IMR-90 (cell line): ENCODE measurements around the gene THOC2. TPM values are rescaled to one million over a fixed set of nuclear protein-coding genes. Genes with fewer than 3 reads are reported as not detected.

Source experiments
- ATAC-seq: fragments of 200-7000 bp; cut with Tn5 transposase; 2 replicates; pipeline ENCODE4 v1.9.1; 2020; ENCODE audit warnings: low read depth, mild to moderate bottlenecking, moderate library complexity
- BruUV-seq: library from RNA; stranded (reverse); fragments of 400-500 nt; replicated peaks from 2 replicates; lab custom pipeline; 2021; lab: Mats Ljungman, UMichigan
- CTCF ChIA-PET: fragments of 300-600 bp; formaldehyde crosslinking; extraction: SDS; loops from one replicate; lab custom pipeline; 2021; ENCODE audit warnings: antibody characterized with exemption; lab: Yijun Ruan, JAX
- POLR2A ChIA-PET: fragments of 300-600 bp; sonication (Branson Sonifier 250); formaldehyde crosslinking; loops from one replicate; lab custom pipeline; 2022; ENCODE audit warnings: antibody characterized with exemption; ENCODE audit not compliant: unreplicated experiment; lab: Charles Lee
- DNase-seq: peaks from one replicate; pipeline ENCODE4 v3.0.0; 2013
- H2AFZ ChIP-seq: replicated peaks from 2 replicates; pipeline ENCODE3; 2013; ENCODE audit warnings: low read length, mild to moderate bottlenecking; ENCODE audit not compliant: poor library complexity
- H2AK5ac ChIP-seq: 2 replicates; pipeline ENCODE4 v1.6.1; 2013; ENCODE audit warnings: low read depth, low read length, inconsistent platforms
- H2AK9ac ChIP-seq: replicated peaks from 2 replicates; pipeline ENCODE3; 2013; ENCODE audit warnings: mild to moderate bottlenecking, low read depth, low read length, moderate library complexity; ENCODE audit not compliant: poor library complexity
- H2BK120ac ChIP-seq: 2 replicates; pipeline ENCODE4 v1.6.1; 2013; ENCODE audit warnings: low read depth, low read length, inconsistent platforms
- H2BK15ac ChIP-seq: 3 replicates; pipeline ENCODE4 v1.6.1; 2013; ENCODE audit warnings: low read depth, low read length, inconsistent platforms
- H2BK20ac ChIP-seq: 2 replicates; pipeline ENCODE4 v1.6.1; 2013; ENCODE audit warnings: low read depth, mild to moderate bottlenecking, inconsistent platforms, low read length, moderate library complexity
- H2BK5ac ChIP-seq: 2 replicates; pipeline ENCODE4 v1.6.1; 2013; ENCODE audit warnings: mild to moderate bottlenecking, low read depth, low read length, inconsistent platforms; ENCODE audit not compliant: poor library complexity, severe bottlenecking
- H3K14ac ChIP-seq: replicated peaks from 2 replicates; pipeline ENCODE4 v1.6.1; 2013; ENCODE audit warnings: low read depth, low read length, inconsistent platforms
- H3K18ac ChIP-seq: 2 replicates; pipeline ENCODE4 v1.6.1; 2013; ENCODE audit warnings: low read depth, low read length, control low read depth
- H3K23ac ChIP-seq: 2 replicates; pipeline ENCODE4 v1.6.1; 2013; ENCODE audit warnings: low read depth, low read length, inconsistent platforms
- H3K27ac ChIP-seq: 2 replicates; pipeline ENCODE4 v1.5.1; 2013; ENCODE audit warnings: mild to moderate bottlenecking, control low read depth, low read length; ENCODE audit not compliant: insufficient read depth
- H3K27me3 ChIP-seq: 2 replicates; pipeline ENCODE4 v1.6.1; 2013; ENCODE audit warnings: low read length; ENCODE audit not compliant: control insufficient read depth, insufficient read depth
- H3K36me3 ChIP-seq: 2 replicates; pipeline ENCODE4 v1.6.1; 2013; ENCODE audit warnings: low read length, mixed read lengths; ENCODE audit not compliant: control insufficient read depth, insufficient read depth
- H3K4ac ChIP-seq: 2 replicates; pipeline ENCODE4 v1.6.1; 2013; ENCODE audit warnings: low read depth, low read length, inconsistent platforms
- H3K4me1 ChIP-seq: 2 replicates; pipeline ENCODE4 v1.6.1; 2013; ENCODE audit warnings: low read length, mixed read lengths; ENCODE audit not compliant: control insufficient read depth, insufficient read depth
- H3K4me2 ChIP-seq: 2 replicates; pipeline ENCODE4 v1.6.1; 2013; ENCODE audit warnings: low read depth, mild to moderate bottlenecking, control low read depth, low read length, moderate library complexity
- H3K4me3 ChIP-seq: 2 replicates; pipeline ENCODE4 v1.5.1; 2013; ENCODE audit warnings: low read depth, mild to moderate bottlenecking, control low read depth, low read length, moderate library complexity; ENCODE audit not compliant: insufficient read depth
- H3K56ac ChIP-seq: 2 replicates; pipeline ENCODE4 v1.6.1; 2013; ENCODE audit warnings: low read length, inconsistent platforms; ENCODE audit not compliant: insufficient read depth; ENCODE audit errors: extremely low read depth
- H3K79me1 ChIP-seq, 2 experiments: 2 replicates each; pipeline ENCODE4 v1.6.1; 2013; ENCODE audit warnings: low read length in 2 of 2, inconsistent platforms in 1 of 2, low read depth in 1 of 2
- H3K9ac ChIP-seq: 2 replicates; pipeline ENCODE4 v1.6.1; 2013; ENCODE audit warnings: low read depth, low read length, control low read depth
- H3K9me1 ChIP-seq: 2 replicates; pipeline ENCODE4 v1.6.1; 2013; ENCODE audit warnings: low read length, inconsistent platforms; ENCODE audit not compliant: insufficient read depth
- H3K9me3 ChIP-seq: 2 replicates; pipeline ENCODE4 v1.6.1; 2013; ENCODE audit warnings: low read length; ENCODE audit not compliant: control insufficient read depth, insufficient read depth
- H4K20me1 ChIP-seq: 2 replicates; pipeline ENCODE4 v1.6.1; 2013; ENCODE audit warnings: low read length, inconsistent platforms; ENCODE audit not compliant: insufficient read depth
- H4K5ac ChIP-seq: 2 replicates; pipeline ENCODE4 v1.6.1; 2013; ENCODE audit warnings: mild to moderate bottlenecking, low read depth, low read length, control low read depth
- H4K8ac ChIP-seq, 2 experiments: 2 replicates each; pipeline ENCODE4 v1.6.1; 2013; ENCODE audit warnings: low read depth in 2 of 2, low read length in 2 of 2, control low read depth in 1 of 2, inconsistent platforms in 1 of 2
- H4K91ac ChIP-seq: 2 replicates; pipeline ENCODE4 v1.6.1; 2013; ENCODE audit warnings: low read depth, low read length, inconsistent platforms; ENCODE audit not compliant: insufficient read depth
- BHLHE40 ChIP-seq: fragments of 150-350 bp; IDR thresholded peaks from 2 replicates; pipeline ENCODE4 v1.6.1; 2016; ENCODE audit warnings: mild to moderate bottlenecking, low read depth, low read length
- CEBPB ChIP-seq: IDR thresholded peaks from 2 replicates; pipeline ENCODE4 v1.6.1; 2012; ENCODE audit warnings: low read depth, low read length, improper control_type of control experiment
- CHD1 ChIP-seq: IDR thresholded peaks from 2 replicates; pipeline ENCODE4 v1.6.1; 2012; ENCODE audit warnings: low read depth, low read length, improper control_type of control experiment
- FOS ChIP-seq: fragments of 150-350 bp; IDR thresholded peaks from 2 replicates; pipeline ENCODE4 v1.6.1; 2016; ENCODE audit warnings: low read depth, low read length
- MAFK ChIP-seq: IDR thresholded peaks from 2 replicates; pipeline ENCODE4 v1.6.1; 2012; ENCODE audit warnings: low read depth, low read length, improper control_type of control experiment
- MAZ ChIP-seq: IDR thresholded peaks from 2 replicates; pipeline ENCODE4 v1.6.1; 2012; ENCODE audit warnings: low read depth, mild to moderate bottlenecking, low read length, improper control_type of control experiment, moderate library complexity, borderline replicate concordance
- MXI1 ChIP-seq: IDR thresholded peaks from 2 replicates; pipeline ENCODE4 v1.6.1; 2012; ENCODE audit warnings: low read depth, mild to moderate bottlenecking, low read length, moderate library complexity, borderline replicate concordance
- RAD21 ChIP-seq: IDR thresholded peaks from 2 replicates; pipeline ENCODE4 v1.6.1; 2012; ENCODE audit warnings: low read length, improper control_type of control experiment
- RCOR1 ChIP-seq: IDR thresholded peaks from 2 replicates; pipeline ENCODE4 v1.6.1; 2012; ENCODE audit warnings: mild to moderate bottlenecking, low read length, improper control_type of control experiment; ENCODE audit not compliant: insufficient replicate concordance
- RFX5 ChIP-seq: IDR thresholded peaks from 2 replicates; pipeline ENCODE4 v1.8.0; 2012; ENCODE audit warnings: low read depth, mild to moderate bottlenecking, low read length, moderate library complexity
- SMC3 ChIP-seq: fragments of 150-350 bp; IDR thresholded peaks from 2 replicates; pipeline ENCODE4 v1.6.1; 2016; ENCODE audit warnings: low read depth, mild to moderate bottlenecking, antibody characterized with exemption, low read length, moderate library complexity
- WGBS, 2 experiments: methylation state at CpG; one replicate each; pipeline versions ENCODE4 v1.1.5 to v1.1.7; 2013; ENCODE audit warnings: missing lambda C conversion rate in 2 of 2; ENCODE audit not compliant: insufficient read length in 1 of 2; ENCODE audit errors: extremely low coverage in 2 of 2; 5-methylcytosine and 5-hydroxymethylcytosine counted together
- dilution Hi-C: fragments of 300-500 bp; cut with HindIII; formaldehyde crosslinking; loops from one replicate; pipeline ENCODE4 v1.14.3; 2018; ENCODE audit warnings: low sequenced_read_pairs; ENCODE audit not compliant: unreplicated experiment
- in situ Hi-C: fragments of 300-500 bp; cut with MboI; formaldehyde crosslinking; loops from 3 replicates; pipeline ENCODE4 v1.14.3; 2019; ENCODE audit warnings: low sequenced_read_pairs, inconsistent platforms, mixed read lengths
- intact Hi-C: fragments of 100-400 bp; cut with micrococcal nuclease; formaldehyde crosslinking; loops from 2 replicates; pipeline ENCODE4 v1.10.0; 2022
- polyA plus RNA-seq, 3 experiments: library from polyadenylated mRNA; depleted of rRNA; stranded (reverse); fragments of >200 nt; gene quantifications; 2 replicates each; pipeline ENCODE4 v1.2.3, GENCODE V29; 2012; ENCODE audit warnings: low replicate concordance in 1 of 3
- total RNA-seq: library from RNA; depleted of rRNA; stranded (reverse); fragments of >200 nt; gene quantifications from 2 replicates; pipeline ENCODE4 v1.2.3, GENCODE V29; 2012
- TF ChIP-seq, protein P1 (sequence below): conservative IDR thresholded peaks from 2 replicates; pipeline ENCODE4 v1.5.1; 2012; ENCODE audit warnings: mild to moderate bottlenecking, low read depth, low read length, improper control_type of control experiment
- TF ChIP-seq, protein P2 (sequence below): fragments of 150-350 bp; IDR thresholded peaks from 2 replicates; pipeline ENCODE4 v1.6.1; 2016; ENCODE audit warnings: low read depth, mild to moderate bottlenecking, low read length, moderate library complexity, borderline replicate concordance
- TF ChIP-seq, protein P3 (sequence below): fragments of 150-350 bp; IDR thresholded peaks from 2 replicates; pipeline ENCODE4 v1.6.1; 2017; ENCODE audit warnings: mild to moderate bottlenecking, antibody characterized with exemption, low read length, low read depth

The THOC2 gene
- total and polyA plus RNA-seq, 2 of the 4 experiments (the other 2 are of a cell fraction) = 42.9 to 58.8 TPM

DNA sequence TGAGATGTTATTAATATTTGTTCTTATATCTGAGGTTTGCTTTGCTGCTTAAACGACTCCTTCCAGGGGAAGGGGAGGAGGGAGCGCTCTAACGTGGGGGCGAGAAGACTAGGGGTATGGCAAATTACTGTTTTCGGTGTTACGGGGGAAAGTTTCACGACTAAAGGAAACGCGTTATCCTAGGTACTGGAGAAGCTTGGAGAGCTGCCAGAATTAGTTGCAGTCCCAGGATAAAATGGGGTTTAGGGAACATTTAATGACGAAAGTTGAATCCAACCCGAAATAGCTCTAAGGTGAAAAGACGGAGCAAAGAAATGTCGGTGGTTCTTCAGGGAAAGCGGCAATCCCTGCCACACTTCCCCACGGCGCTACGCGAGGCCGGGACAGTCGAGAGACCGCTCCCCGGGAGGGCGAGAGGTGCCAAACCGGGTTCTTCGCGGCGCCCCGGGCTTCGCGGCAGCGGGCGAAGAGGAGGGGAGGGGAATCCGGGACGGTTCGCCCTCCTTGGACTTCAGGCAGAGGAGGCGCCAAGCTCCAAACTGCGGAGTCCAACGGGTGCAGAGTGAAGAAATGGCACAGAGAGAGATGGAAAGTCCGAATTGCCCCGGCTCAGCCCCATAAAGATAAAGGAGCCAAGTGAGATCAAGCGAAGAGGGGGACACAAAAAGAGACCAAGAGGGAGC, 724 bp downstream of the THOC2 start:
- Histone ChIP-seq H3K36me3 (no peaks in the 10 kb centered on the region), H3K9ac (peak overlapping the region; percentile 84), H3K9me1 (no peaks in the 10 kb centered on the region; the same call in 1 of the 2 replicates), H2BK15ac (no peak overlapping the region), H3K4me2 (peak overlapping the region; percentile 97), H3K4me1 (0 out of 2 replicates have a peak, but pooled peaks cover 1% of the 10 kb centered on the region), H2BK20ac (no peak overlapping the region), H3K4me3 (peak overlapping the region; percentile 87), H2BK120ac (peak overlapping the region; percentile 39; the same call in 1 of the 2 replicates), H3K27ac (peak overlapping the region; percentile 89), H2AFZ (peak overlapping the region; percentile 96), H2AK9ac (peak overlapping the region; percentile 95), H3K56ac (peak overlapping the region; percentile 35; the same call in 1 of the 2 replicates), H3K27me3 (no peaks in the 10 kb centered on the region), H3K14ac (peak overlapping the region; percentile 74), H3K79me1 (peaks cover 0 to 5% of the 10 kb centered on the region in 2 experiments; a peak in 1 of 4 replicates), H3K18ac (peak overlapping the region; percentile 18; the same call in 1 of the 2 replicates), H4K20me1 (peaks cover 11% of the 10 kb centered on the region), H4K91ac (0 out of 2 replicates have a peak overlapping the region, but pooled peaks have one; percentile 38), H2AK5ac (peak overlapping the region; percentile 67; the same call in 1 of the 2 replicates), H3K23ac (peak overlapping the region; percentile 85), H2BK5ac (peak overlapping the region; percentile 89), H4K8ac (peak overlapping the region; percentile 50 to 83; a peak in 2 of 4 replicates), H3K4ac (peak overlapping the region; percentile 89), H4K5ac (no peak overlapping the region), H3K9me3 (no peaks in the 10 kb centered on the region)
- no TSS peak for BruUV-seq
- WGBS, 2 experiments = 38% methylated on average over 12 of the region's 41 CpGs; no CpG with 5 or more reads in 1 of the 2 experiments
- DNase-seq = peak; percentile 10
- dilution Hi-C loops = no loop called here
- ChIA-PET POLR2A (no interaction called here), CTCF (interaction anchor here (0.5 kb wide), 1 partner anchor 20 kb away, joined by 3 read pairs; no protein-coding TSS in a partner anchor)
- intact Hi-C loops = no loop called here
- in situ Hi-C loops = no loop called here
- peak; percentile 35 for ATAC-seq
- TF ChIP-seq, protein P1, sequence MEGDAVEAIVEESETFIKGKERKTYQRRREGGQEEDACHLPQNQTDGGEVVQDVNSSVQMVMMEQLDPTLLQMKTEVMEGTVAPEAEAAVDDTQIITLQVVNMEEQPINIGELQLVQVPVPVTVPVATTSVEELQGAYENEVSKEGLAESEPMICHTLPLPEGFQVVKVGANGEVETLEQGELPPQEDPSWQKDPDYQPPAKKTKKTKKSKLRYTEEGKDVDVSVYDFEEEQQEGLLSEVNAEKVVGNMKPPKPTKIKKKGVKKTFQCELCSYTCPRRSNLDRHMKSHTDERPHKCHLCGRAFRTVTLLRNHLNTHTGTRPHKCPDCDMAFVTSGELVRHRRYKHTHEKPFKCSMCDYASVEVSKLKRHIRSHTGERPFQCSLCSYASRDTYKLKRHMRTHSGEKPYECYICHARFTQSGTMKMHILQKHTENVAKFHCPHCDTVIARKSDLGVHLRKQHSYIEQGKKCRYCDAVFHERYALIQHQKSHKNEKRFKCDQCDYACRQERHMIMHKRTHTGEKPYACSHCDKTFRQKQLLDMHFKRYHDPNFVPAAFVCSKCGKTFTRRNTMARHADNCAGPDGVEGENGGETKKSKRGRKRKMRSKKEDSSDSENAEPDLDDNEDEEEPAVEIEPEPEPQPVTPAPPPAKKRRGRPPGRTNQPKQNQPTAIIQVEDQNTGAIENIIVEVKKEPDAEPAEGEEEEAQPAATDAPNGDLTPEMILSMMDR = no peak
- TF ChIP-seq MAFK (no peak), FOS (no peak), RFX5 (no peak), BHLHE40 (no peak), MXI1 (no peak), RCOR1 (no peak), CEBPB (no peak), CHD1 (no peak), MAZ (no peak), SMC3 (no peak), RAD21 (no peak)
- TF ChIP-seq, protein P2, sequence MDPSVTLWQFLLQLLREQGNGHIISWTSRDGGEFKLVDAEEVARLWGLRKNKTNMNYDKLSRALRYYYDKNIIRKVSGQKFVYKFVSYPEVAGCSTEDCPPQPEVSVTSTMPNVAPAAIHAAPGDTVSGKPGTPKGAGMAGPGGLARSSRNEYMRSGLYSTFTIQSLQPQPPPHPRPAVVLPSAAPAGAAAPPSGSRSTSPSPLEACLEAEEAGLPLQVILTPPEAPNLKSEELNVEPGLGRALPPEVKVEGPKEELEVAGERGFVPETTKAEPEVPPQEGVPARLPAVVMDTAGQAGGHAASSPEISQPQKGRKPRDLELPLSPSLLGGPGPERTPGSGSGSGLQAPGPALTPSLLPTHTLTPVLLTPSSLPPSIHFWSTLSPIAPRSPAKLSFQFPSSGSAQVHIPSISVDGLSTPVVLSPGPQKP = no peak
- TF ChIP-seq, protein P3, sequence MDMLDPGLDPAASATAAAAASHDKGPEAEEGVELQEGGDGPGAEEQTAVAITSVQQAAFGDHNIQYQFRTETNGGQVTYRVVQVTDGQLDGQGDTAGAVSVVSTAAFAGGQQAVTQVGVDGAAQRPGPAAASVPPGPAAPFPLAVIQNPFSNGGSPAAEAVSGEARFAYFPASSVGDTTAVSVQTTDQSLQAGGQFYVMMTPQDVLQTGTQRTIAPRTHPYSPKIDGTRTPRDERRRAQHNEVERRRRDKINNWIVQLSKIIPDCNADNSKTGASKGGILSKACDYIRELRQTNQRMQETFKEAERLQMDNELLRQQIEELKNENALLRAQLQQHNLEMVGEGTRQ = no peak
